PFSK-1 (cell line): ENCODE measurements around the gene RETREG1.

Source experiments
- POLR2AphosphoS5 ChIP-seq: IDR thresholded peaks from 2 replicates; pipeline ENCODE4 v1.6.1; 2012; ENCODE audit warnings: low read depth, mild to moderate bottlenecking, control low read depth, low read length, moderate library complexity
- SIN3A ChIP-seq: IDR thresholded peaks from 2 replicates; pipeline ENCODE4 v1.6.1; 2012; ENCODE audit warnings: mild to moderate bottlenecking, low read length, moderate library complexity, borderline replicate concordance; ENCODE audit not compliant: insufficient read depth
- TF ChIP-seq, protein P1 (sequence below), 2 experiments: IDR thresholded peaks; 2 replicates each; pipeline versions ENCODE4 v1.6.1 to v1.8.0; 2011 to 2012; ENCODE audit warnings: low read depth in 2 of 2, low read length in 2 of 2, control low read depth in 1 of 2, inconsistent platforms in 1 of 2, mild to moderate bottlenecking in 1 of 2, moderate library complexity in 1 of 2; ENCODE audit not compliant: insufficient read depth in 1 of 2

DNA sequence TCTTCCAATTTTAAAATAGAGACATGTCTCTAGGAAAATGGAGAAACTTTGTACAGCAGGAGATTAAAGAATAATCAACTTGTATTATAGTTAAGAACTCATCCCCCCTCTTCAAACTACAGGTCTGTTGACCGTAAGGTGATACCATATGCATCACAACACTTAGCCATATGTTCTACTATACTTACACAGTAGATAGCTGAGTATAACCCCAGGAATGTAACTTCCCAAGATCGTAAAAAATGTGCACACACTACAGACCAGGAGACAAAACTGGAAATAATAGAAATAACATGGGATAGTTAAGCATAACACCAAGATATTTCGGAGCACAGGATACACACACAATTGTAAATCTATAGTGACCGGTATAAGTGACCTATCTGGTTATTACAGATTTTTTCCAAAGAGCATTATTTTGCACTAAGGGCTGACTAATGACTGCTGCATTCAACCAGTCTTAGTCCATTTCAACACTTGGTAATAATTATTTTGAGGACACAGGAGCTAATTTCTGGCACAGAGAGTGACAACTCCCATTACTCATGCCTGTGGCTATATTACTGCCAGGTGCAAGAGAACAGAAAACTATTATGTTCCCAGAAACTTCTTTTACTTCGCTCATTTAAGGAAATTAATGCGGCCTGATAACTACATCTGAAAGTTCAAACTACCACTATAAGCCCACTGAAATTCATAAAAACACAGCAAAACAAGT is 135.8 kb downstream of the RETREG1 start:
- no peak for TF ChIP-seq POLR2AphosphoS5
- TF ChIP-seq, protein P1, sequence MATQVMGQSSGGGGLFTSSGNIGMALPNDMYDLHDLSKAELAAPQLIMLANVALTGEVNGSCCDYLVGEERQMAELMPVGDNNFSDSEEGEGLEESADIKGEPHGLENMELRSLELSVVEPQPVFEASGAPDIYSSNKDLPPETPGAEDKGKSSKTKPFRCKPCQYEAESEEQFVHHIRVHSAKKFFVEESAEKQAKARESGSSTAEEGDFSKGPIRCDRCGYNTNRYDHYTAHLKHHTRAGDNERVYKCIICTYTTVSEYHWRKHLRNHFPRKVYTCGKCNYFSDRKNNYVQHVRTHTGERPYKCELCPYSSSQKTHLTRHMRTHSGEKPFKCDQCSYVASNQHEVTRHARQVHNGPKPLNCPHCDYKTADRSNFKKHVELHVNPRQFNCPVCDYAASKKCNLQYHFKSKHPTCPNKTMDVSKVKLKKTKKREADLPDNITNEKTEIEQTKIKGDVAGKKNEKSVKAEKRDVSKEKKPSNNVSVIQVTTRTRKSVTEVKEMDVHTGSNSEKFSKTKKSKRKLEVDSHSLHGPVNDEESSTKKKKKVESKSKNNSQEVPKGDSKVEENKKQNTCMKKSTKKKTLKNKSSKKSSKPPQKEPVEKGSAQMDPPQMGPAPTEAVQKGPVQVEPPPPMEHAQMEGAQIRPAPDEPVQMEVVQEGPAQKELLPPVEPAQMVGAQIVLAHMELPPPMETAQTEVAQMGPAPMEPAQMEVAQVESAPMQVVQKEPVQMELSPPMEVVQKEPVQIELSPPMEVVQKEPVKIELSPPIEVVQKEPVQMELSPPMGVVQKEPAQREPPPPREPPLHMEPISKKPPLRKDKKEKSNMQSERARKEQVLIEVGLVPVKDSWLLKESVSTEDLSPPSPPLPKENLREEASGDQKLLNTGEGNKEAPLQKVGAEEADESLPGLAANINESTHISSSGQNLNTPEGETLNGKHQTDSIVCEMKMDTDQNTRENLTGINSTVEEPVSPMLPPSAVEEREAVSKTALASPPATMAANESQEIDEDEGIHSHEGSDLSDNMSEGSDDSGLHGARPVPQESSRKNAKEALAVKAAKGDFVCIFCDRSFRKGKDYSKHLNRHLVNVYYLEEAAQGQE (IDR thresholded peaks at IDR 0.05; ENCODE audit: insufficient read depth in 1 of 2, low read depth in 2 of 2, low read length in 2 of 2): no peak
- no peak for TF ChIP-seq SIN3A
